K562 (cell line): ENCODE data around the gene HES5. TPM values are rescaled to one million over a fixed set of nuclear protein-coding genes. Genes with fewer than 3 reads are reported as not detected.
A peak's percentile ranks its signal among the peaks of the same experiment; 100 is the strongest.

Experiments used
- CBX1 ChIP-seq: sonication (generic); IDR thresholded peaks from 2 replicates; pipeline ENCODE4 v1.6.1; 2016; ENCODE audit warnings: antibody characterized with exemption, low read depth, mild to moderate bottlenecking
- FOSL1 ChIP-seq: fragments of 200-800 bp; sonication (Bioruptor generic); conservative IDR thresholded peaks from 2 replicates; pipeline ENCODE4 v1.6.1; 2016; ENCODE audit warnings: missing genetic modification characterization, missing compliant biosample characterization
- FOXA1 ChIP-seq: fragments of 450-650 bp; IDR thresholded peaks from 2 replicates; pipeline ENCODE4 v1.6.1; 2016; ENCODE audit warnings: mild to moderate bottlenecking, borderline replicate concordance
- MAZ ChIP-seq, 2 experiments: fragments of 450-650 bp in 1 of 2; sonication (generic) in 1 of 2; formaldehyde crosslinking; IDR thresholded peaks in 1 of 2; conservative IDR thresholded peaks in 1 of 2; 2 replicates each; pipeline versions ENCODE4 v1.4.0 to v1.5.0; 2020; ENCODE audit warnings: mild to moderate bottlenecking in 1 of 2, missing genetic modification reagents in 1 of 2
- NELFE ChIP-seq: IDR thresholded peaks from 2 replicates; pipeline ENCODE4 v1.6.1; 2011; ENCODE audit warnings: mild to moderate bottlenecking; ENCODE audit not compliant: insufficient read depth, insufficient read length
- PTRF ChIP-seq: fragments of 450-650 bp; IDR thresholded peaks from 2 replicates; pipeline ENCODE4 v1.6.1; 2016; ENCODE audit warnings: mild to moderate bottlenecking, missing genetic modification characterization, missing compliant biosample characterization
- SMAD2 ChIP-seq: fragments of 150-350 bp; IDR thresholded peaks from 2 replicates; pipeline ENCODE4 v1.6.1; 2014; ENCODE audit warnings: low read depth, mild to moderate bottlenecking, low read length
- ZNF263 ChIP-seq: sonication (generic); formaldehyde crosslinking; IDR thresholded peaks from 2 replicates; pipeline ENCODE4 v1.8.0; 2022; ENCODE audit warnings: mild to moderate bottlenecking, missing genetic modification reagents, borderline replicate concordance
- ZNF324 ChIP-seq: fragments of 250-450 bp; sonication (Bioruptor Pico); IDR thresholded peaks from 2 replicates; pipeline ENCODE4 v1.4.0; 2020; ENCODE audit warnings: mild to moderate bottlenecking
- ZNF586 ChIP-seq: fragments of 450-650 bp; formaldehyde crosslinking; conservative IDR thresholded peaks from 2 replicates; pipeline ENCODE4 v1.4.0; 2020; ENCODE audit warnings: mild to moderate bottlenecking, moderate library complexity
- ZNF644 ChIP-seq: fragments of 200-800 bp; sonication (Bioruptor generic); IDR thresholded peaks from 2 replicates; pipeline ENCODE4 v1.6.1; 2016; ENCODE audit warnings: low read depth, missing genetic modification characterization, missing compliant biosample characterization
- polyA plus RNA-seq, 8 experiments: library from polyadenylated mRNA; depleted of rRNA in 4 of 8; stranded (reverse) in 5 of 8; unstranded in 3 of 8; fragments of >200 nt; fragmentation: Nextera tagmentation in 2 of 8; fragmentation: Illumina TruSeq in 1 of 8; extraction: Ambion mirVana in 2 of 8; extraction: Trizol in 1 of 8; gene quantifications; 2 replicates each; pipeline versions ENCODE4 v1.2.1 to v1.2.3, GENCODE V29; 2011 to 2014; ENCODE audit warnings: inconsistent platforms in 1 of 8, missing spikeins in 1 of 8
- total RNA-seq, 7 experiments: library from RNA; depleted of rRNA in 6 of 7; stranded (reverse); fragments of >200 nt in 6 of 7; fragmentation: Illumina TruSeq in 2 of 7; extraction: Trizol in 2 of 7; gene quantifications; 2 replicates each; pipeline versions ENCODE4 v1.2.1 to v1.2.3, GENCODE V29; 2011 to 2021; ENCODE audit warnings: low replicate concordance in 1 of 7
- TF ChIP-seq, protein P1 (sequence below): sonication (generic); formaldehyde crosslinking; IDR thresholded peaks from 2 replicates; pipeline ENCODE4 v1.8.1; 2023; ENCODE audit warnings: mild to moderate bottlenecking, missing genetic modification reagents
- TF ChIP-seq, protein P2 (sequence below), 2 experiments: fragments of 450-650 bp; formaldehyde crosslinking in 1 of 2; IDR thresholded peaks; 2 replicates each; pipeline versions ENCODE4 v1.4.0 to v1.6.1; 2014 to 2020; ENCODE audit warnings: mild to moderate bottlenecking in 2 of 2, borderline replicate concordance in 1 of 2, low read depth in 1 of 2
- TF ChIP-seq, protein P3 (sequence below): sonication (generic); formaldehyde crosslinking; IDR thresholded peaks from 2 replicates; pipeline ENCODE4 v1.8.1; 2023; ENCODE audit warnings: mild to moderate bottlenecking, missing genetic modification reagents
- TF ChIP-seq, protein P4 (sequence below): fragments of 250-450 bp; sonication (Bioruptor Pico); IDR thresholded peaks from 2 replicates; pipeline ENCODE4 v1.4.0; 2020; ENCODE audit warnings: mild to moderate bottlenecking, moderate library complexity

HES5 gene
- total and polyA plus RNA-seq, 9 of the 15 experiments (the other 6 are each of a cell fraction or from before 2014, with no cell fraction given): not detected

DNA sequence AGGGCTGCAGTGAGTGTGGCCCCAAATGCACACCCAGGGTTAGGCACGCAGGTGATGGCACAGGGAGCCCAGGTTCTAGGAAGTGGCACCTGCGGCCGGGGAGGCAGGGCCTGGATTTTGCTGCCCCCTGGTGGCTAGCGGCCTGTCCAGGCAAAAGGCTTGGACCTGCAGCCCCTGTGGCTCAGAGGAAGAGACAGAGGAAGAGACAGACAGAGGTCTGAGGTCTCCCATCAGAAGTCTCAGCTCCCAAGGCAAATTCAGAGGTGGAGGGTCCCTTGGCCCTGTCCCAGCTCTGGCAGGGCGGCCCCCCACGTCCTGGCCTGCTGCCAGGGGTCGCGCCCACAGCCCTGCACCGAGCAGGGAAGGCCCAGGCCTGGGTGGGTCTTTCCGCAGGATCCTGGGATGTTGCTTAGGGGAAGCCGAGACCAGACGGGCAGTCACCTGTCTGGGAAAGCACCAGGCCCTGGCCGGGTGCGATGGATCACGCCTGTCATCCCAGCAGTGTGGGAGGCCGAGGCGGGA is 18.1 kb upstream of the HES5 start (continued):
- 0 out of 2 replicates have a peak, but pooled peaks have one; percentile 10 for TF ChIP-seq ZNF586
- TF ChIP-seq, protein P1, sequence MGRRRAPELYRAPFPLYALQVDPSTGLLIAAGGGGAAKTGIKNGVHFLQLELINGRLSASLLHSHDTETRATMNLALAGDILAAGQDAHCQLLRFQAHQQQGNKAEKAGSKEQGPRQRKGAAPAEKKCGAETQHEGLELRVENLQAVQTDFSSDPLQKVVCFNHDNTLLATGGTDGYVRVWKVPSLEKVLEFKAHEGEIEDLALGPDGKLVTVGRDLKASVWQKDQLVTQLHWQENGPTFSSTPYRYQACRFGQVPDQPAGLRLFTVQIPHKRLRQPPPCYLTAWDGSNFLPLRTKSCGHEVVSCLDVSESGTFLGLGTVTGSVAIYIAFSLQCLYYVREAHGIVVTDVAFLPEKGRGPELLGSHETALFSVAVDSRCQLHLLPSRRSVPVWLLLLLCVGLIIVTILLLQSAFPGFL (CRISPR knock-in tag): no peak
- no peak for TF ChIP-seq PTRF
- TF ChIP-seq NELFE: no peak
- TF ChIP-seq, protein P2, sequence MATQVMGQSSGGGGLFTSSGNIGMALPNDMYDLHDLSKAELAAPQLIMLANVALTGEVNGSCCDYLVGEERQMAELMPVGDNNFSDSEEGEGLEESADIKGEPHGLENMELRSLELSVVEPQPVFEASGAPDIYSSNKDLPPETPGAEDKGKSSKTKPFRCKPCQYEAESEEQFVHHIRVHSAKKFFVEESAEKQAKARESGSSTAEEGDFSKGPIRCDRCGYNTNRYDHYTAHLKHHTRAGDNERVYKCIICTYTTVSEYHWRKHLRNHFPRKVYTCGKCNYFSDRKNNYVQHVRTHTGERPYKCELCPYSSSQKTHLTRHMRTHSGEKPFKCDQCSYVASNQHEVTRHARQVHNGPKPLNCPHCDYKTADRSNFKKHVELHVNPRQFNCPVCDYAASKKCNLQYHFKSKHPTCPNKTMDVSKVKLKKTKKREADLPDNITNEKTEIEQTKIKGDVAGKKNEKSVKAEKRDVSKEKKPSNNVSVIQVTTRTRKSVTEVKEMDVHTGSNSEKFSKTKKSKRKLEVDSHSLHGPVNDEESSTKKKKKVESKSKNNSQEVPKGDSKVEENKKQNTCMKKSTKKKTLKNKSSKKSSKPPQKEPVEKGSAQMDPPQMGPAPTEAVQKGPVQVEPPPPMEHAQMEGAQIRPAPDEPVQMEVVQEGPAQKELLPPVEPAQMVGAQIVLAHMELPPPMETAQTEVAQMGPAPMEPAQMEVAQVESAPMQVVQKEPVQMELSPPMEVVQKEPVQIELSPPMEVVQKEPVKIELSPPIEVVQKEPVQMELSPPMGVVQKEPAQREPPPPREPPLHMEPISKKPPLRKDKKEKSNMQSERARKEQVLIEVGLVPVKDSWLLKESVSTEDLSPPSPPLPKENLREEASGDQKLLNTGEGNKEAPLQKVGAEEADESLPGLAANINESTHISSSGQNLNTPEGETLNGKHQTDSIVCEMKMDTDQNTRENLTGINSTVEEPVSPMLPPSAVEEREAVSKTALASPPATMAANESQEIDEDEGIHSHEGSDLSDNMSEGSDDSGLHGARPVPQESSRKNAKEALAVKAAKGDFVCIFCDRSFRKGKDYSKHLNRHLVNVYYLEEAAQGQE (IDR thresholded peaks at IDR 0.05; ENCODE audit: borderline replicate concordance): peak; percentile 89
- TF ChIP-seq, protein P2 (CRISPR knock-in tag; IDR thresholded peaks at IDR 0.05; ENCODE audit: low read depth): no peak
- no peak for TF ChIP-seq ZNF644 (tag)
- TF ChIP-seq, protein P3, sequence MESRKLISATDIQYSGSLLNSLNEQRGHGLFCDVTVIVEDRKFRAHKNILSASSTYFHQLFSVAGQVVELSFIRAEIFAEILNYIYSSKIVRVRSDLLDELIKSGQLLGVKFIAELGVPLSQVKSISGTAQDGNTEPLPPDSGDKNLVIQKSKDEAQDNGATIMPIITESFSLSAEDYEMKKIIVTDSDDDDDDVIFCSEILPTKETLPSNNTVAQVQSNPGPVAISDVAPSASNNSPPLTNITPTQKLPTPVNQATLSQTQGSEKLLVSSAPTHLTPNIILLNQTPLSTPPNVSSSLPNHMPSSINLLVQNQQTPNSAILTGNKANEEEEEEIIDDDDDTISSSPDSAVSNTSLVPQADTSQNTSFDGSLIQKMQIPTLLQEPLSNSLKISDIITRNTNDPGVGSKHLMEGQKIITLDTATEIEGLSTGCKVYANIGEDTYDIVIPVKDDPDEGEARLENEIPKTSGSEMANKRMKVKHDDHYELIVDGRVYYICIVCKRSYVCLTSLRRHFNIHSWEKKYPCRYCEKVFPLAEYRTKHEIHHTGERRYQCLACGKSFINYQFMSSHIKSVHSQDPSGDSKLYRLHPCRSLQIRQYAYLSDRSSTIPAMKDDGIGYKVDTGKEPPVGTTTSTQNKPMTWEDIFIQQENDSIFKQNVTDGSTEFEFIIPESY (CRISPR knock-in tag): no peak
- TF ChIP-seq SMAD2: no peak
- peak; percentile 25 to 46; a peak in 1 of 4 replicates for TF ChIP-seq MAZ (CRISPR knock-in tag; conservative IDR thresholded peaks at IDR 0.05 in 1 of 2, IDR thresholded peaks at IDR 0.05 in 1 of 2)
- TF ChIP-seq, protein P4, sequence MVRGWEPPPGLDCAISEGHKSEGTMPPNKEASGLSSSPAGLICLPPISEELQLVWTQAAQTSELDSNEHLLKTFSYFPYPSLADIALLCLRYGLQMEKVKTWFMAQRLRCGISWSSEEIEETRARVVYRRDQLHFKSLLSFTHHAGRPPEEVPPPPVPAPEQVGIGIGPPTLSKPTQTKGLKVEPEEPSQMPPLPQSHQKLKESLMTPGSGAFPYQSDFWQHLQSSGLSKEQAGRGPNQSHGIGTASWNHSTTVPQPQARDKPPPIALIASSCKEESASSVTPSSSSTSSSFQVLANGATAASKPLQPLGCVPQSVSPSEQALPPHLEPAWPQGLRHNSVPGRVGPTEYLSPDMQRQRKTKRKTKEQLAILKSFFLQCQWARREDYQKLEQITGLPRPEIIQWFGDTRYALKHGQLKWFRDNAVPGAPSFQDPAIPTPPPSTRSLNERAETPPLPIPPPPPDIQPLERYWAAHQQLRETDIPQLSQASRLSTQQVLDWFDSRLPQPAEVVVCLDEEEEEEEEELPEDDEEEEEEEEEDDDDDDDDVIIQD (CRISPR knock-in tag): no peak
- TF ChIP-seq FOSL1: no peak
- TF ChIP-seq FOXA1: no peak
- no peak for TF ChIP-seq ZNF263
- TF ChIP-seq ZNF324 (CRISPR knock-in tag): no peak
- TF ChIP-seq CBX1: 0 out of 2 replicates have a peak, but pooled peaks have one; percentile 55
